Measurements from ENCODE around the gene ZNF331.

- peak; percentile 35 for TF ChIP-seq CTCF (IDR thresholded peaks at IDR 0.05; ENCODE audit: low read depth, low read length)
- no peak for TF ChIP-seq EZH2phosphoT487 (IDR thresholded peaks at IDR 0.05; ENCODE audit: low read depth)
Observed at GRCh38 chr19:53511933-53512374, 26.0 kb upstream of the ZNF331 start.
